Measurements from ENCODE around the gene GSDME.

GRCh38 chr7:24743471-24743870 is 13.8 kb downstream of the GSDME start:
- TF ChIP-seq EGR1 (IDR thresholded peaks at IDR 0.05), result no peak
- TF ChIP-seq TAF1 (IDR thresholded peaks at IDR 0.05; ENCODE audit: low read depth), result no peak
- TF ChIP-seq USF1 (IDR thresholded peaks at IDR 0.05), result no peak
- no peak for TF ChIP-seq EP300 (IDR thresholded peaks at IDR 0.05; ENCODE audit: borderline replicate concordance)
- no peak for TF ChIP-seq TEAD4 (IDR thresholded peaks at IDR 0.05)
- TF ChIP-seq REST (IDR thresholded peaks at IDR 0.05; ENCODE audit: low read depth), result no peak
- TF ChIP-seq TCF12 (IDR thresholded peaks at IDR 0.05; ENCODE audit: low read depth), result no peak

All from Ishikawa (cell line).